Measurements from ENCODE around the gene IVD. TPM values are rescaled to one million over a fixed set of nuclear protein-coding genes. Genes with fewer than 3 reads are reported as not detected.

IVD gene
- total and polyA plus RNA-seq, 5 donors, result 60.5 to 85.6 (median 75.2) TPM

- 77% methylated on average over 5 of the region's 5 CpGs for WGBS
- Histone ChIP-seq H3K9me3 (ENCODE audit: control insufficient read depth, low read length) (no peaks in the 10 kb centered on the region), H3K4me1 (ENCODE audit: control insufficient read depth, insufficient read depth, low read length) (peaks cover 15% of the 10 kb centered on the region), H3K4me3 (ENCODE audit: low read length) (no peak overlapping the region), H3K27ac (ENCODE audit: low read length) (no peak overlapping the region), H3K27me3 (ENCODE audit: control insufficient read depth, insufficient read depth) (no peaks in the 10 kb centered on the region)
- intact Hi-C loops (cut with DNase I), result loop anchor here in 2 of 4 donors (10.0 kb wide), 2 partner anchors 50 to 60 kb away; no protein-coding TSS in a partner anchor
- ATAC-seq (no peak), DNase-seq (no peak)
These were observed 40.6 kb upstream of the IVD start for GRCh38 chr15:40365016-40365415.

DNA sequence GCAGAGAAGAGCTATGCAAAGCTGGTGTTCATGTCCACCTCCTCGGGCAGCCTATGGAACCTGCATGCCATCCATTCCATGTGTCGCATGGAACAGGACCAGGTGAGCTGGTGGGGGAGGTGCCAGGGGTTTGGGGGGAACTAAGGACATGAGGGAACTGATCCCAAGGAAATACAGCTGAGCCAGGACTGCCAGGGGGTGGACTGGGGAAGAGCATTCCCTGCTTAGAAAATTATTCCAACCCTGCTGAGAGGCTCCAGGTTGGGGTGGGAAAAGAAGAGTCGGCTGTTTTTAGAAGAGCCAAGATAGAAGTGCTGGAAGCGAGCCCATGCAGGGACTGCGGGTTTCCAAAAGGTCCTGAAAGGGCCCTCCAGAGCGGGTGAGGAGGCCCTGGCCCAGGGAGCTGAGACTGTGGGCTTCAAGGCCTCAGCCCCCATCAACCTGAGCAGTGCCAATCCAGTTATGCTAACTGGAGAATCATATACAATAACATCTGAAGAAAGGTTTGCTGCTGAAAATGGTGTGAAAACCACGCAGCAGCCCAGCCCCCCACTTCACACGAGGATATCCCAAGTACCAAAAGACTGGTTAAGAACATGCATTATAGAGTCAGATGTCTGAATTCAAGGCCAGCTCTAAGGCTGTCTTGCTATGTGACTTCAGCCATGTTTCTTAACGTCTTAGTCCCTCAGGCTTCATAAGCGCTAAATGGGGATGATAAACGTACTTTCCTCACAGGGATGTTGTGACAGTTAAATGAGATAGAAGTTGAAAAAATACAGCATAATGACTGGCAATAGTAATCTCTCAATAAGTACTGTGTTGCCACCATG, 39.8 kb upstream of the IVD start:
- H3K4me3 ChIP-seq (ENCODE audit: low read length), result no peak overlapping the region
- ATAC-seq (no peak), DNase-seq (no peak)
- H3K27me3 ChIP-seq (ENCODE audit: control insufficient read depth, insufficient read depth), result no peaks in the 10 kb centered on the region
- WGBS, result 65% methylated on average over 11 of the region's 11 CpGs
- no peaks in the 10 kb centered on the region for H3K9me3 ChIP-seq (ENCODE audit: control insufficient read depth, low read length)
- H3K4me1 ChIP-seq (ENCODE audit: control insufficient read depth, insufficient read depth, low read length), result peaks cover 15% of the 10 kb centered on the region
- intact Hi-C loops (cut with DNase I), result loop anchor here in 2 of 4 donors (10.0 kb wide), 2 partner anchors 49 to 59 kb away; no protein-coding TSS in a partner anchor
- H3K27ac ChIP-seq (ENCODE audit: low read length), result peak overlapping the region; percentile 88

- peak; percentile 73 to 78 for ATAC-seq
These were observed 38.9 kb upstream of the IVD start for GRCh38 chr15:40366457-40367370.

DNA sequence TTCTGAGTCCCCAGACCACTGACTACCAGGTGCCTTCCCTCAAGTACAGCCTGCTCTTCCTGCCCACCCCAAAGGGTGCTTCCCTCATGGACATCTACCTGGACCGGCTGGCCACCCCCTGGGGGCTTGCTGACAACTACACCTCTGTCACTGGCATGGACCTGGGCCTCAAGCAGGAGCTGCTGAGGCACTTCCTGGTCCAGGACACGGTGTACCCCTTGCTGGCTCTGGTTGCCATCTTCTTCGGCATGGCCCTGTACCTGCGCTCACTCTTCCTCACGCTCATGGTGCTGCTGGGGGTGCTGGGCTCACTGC, 38.3 kb upstream of the IVD start:
- no peak for DNase-seq
- H3K9me3 ChIP-seq (ENCODE audit: control insufficient read depth, low read length), result no peaks in the 10 kb centered on the region
- peaks cover 15% of the 10 kb centered on the region for H3K4me1 ChIP-seq (ENCODE audit: control insufficient read depth, insufficient read depth, low read length)
- H3K27me3 ChIP-seq (ENCODE audit: control insufficient read depth, insufficient read depth), result no peaks in the 10 kb centered on the region
- ATAC-seq, result peak in 1 of 2 donors; percentile 1
- WGBS, result 72% methylated on average over 5 of the region's 5 CpGs
- intact Hi-C loops (cut with DNase I), result loop anchor here in 2 of 4 donors (10.0 kb wide), 2 partner anchors 47 to 57 kb away; no protein-coding TSS in a partner anchor
- H3K4me3 ChIP-seq (ENCODE audit: low read length), result no peak overlapping the region
- peak overlapping the region; percentile 86 for H3K27ac ChIP-seq (ENCODE audit: low read length)

More at GRCh38 chr15:40366457-40367370, 38.9 kb upstream of the IVD start:
- H3K4me1 ChIP-seq (ENCODE audit: control insufficient read depth, insufficient read depth, low read length), result peaks cover 15% of the 10 kb centered on the region
- intact Hi-C loops (cut with DNase I), result loop anchor here in 2 of 4 donors (10.0 kb wide), 2 partner anchors 48 to 58 kb away; no protein-coding TSS in a partner anchor
- DNase-seq, result peak; percentile 80 to 92 (median 91)
- peak overlapping the region; percentile 88 for H3K27ac ChIP-seq (ENCODE audit: low read length)
- H3K4me3 ChIP-seq (ENCODE audit: low read length), result no peak overlapping the region
- no peaks in the 10 kb centered on the region for H3K9me3 ChIP-seq (ENCODE audit: control insufficient read depth, low read length)
- WGBS, result 77% methylated on average over 14 of the region's 14 CpGs
- no peaks in the 10 kb centered on the region for H3K27me3 ChIP-seq (ENCODE audit: control insufficient read depth, insufficient read depth)

GRCh38 chr15:40367686-40368611, 37.6 kb upstream of the IVD start:
- H3K9me3 ChIP-seq (ENCODE audit: control insufficient read depth, low read length), result no peaks in the 10 kb centered on the region
- DNase-seq (peak; percentile 85 to 93 (median 92)), ATAC-seq (peak; percentile 73 to 79)
- 15% methylated on average over 91 of the region's 91 CpGs for WGBS
- peak overlapping the region; percentile 86 for H3K27ac ChIP-seq (ENCODE audit: low read length)
- H3K27me3 ChIP-seq (ENCODE audit: control insufficient read depth, insufficient read depth), result no peaks in the 10 kb centered on the region
- intact Hi-C loops (cut with DNase I), result loop anchor here in 2 of 4 donors (10.0 kb wide), 2 partner anchors 47 to 57 kb away; no protein-coding TSS in a partner anchor
- peaks cover 15% of the 10 kb centered on the region for H3K4me1 ChIP-seq (ENCODE audit: control insufficient read depth, insufficient read depth, low read length)
- H3K4me3 ChIP-seq (ENCODE audit: low read length), result no peak overlapping the region

DNA sequence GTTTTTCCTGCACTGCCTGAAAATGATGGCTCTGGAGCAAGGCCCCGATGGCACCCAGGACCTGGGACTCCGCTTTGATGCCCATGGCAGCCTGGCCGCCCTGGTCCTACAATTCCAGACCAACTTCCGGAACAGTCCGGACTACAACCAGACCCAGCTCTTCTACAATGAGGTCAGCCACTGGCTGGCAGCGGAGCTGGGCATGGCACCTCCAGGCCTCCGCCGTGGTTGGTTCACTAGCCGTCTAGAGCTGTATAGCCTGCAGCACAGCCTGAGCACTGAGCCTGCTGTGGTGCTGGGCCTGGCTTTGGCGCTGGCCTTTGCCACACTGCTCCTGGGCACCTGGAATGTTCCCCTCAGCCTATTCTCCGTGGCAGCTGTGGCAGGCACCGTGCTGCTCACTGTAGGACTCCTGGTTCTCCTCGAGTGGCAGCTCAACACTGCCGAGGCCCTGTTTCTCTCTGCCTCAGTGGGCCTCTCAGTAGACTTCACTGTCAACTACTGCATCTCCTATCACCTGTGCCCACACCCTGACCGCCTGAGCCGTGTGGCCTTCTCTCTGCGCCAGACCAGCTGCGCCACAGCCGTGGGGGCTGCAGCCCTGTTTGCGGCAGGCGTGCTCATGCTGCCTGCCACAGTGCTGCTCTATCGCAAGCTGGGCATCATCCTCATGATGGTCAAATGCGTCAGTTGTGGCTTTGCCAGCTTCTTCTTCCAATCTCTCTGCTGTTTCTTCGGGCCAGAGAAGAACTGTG, 36.7 kb upstream of the IVD start:
- H3K9me3 ChIP-seq (ENCODE audit: control insufficient read depth, low read length), result no peaks in the 10 kb centered on the region
- DNase-seq, result no peak
- H3K27ac ChIP-seq (ENCODE audit: low read length), result no peak overlapping the region
- peaks cover 15% of the 10 kb centered on the region for H3K4me1 ChIP-seq (ENCODE audit: control insufficient read depth, insufficient read depth, low read length)
- WGBS, result 96% methylated on average over 24 of the region's 24 CpGs
- no peaks in the 10 kb centered on the region for H3K27me3 ChIP-seq (ENCODE audit: control insufficient read depth, insufficient read depth)
- peak in 1 of 2 donors; percentile 1 for ATAC-seq
- H3K4me3 ChIP-seq (ENCODE audit: low read length), result no peak overlapping the region
- intact Hi-C loops (cut with DNase I), result loop anchor here in 2 of 4 donors (10.0 kb wide), 2 partner anchors 46 to 56 kb away; no protein-coding TSS in a partner anchor

DNA sequence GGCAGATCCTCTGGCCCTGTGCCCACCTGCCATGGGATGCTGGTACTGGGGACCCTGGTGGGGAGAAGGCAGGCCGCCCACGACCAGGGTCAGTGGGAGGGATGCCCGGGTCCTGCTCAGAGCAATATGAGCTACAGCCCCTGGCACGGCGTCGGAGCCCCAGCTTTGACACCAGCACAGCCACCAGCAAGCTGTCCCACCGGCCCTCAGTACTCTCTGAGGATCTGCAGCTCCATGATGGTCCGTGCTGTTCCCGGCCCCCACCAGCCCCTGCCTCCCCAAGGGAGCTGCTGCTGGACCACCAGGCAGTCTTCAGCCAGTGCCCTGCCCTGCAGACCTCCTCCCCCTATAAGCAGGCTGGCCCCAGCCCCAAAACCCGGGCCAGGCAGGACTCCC, 36.1 kb upstream of the IVD start:
- intact Hi-C loops (cut with DNase I), result loop anchor here in 2 of 4 donors (10.0 kb wide), 2 partner anchors 45 to 55 kb away; no protein-coding TSS in a partner anchor
- no peak for DNase-seq
- Histone ChIP-seq H3K4me3 (ENCODE audit: low read length) (no peak overlapping the region), H3K27me3 (ENCODE audit: control insufficient read depth, insufficient read depth) (no peaks in the 10 kb centered on the region), H3K27ac (ENCODE audit: low read length) (no peak overlapping the region), H3K9me3 (ENCODE audit: control insufficient read depth, low read length) (no peaks in the 10 kb centered on the region), H3K4me1 (ENCODE audit: control insufficient read depth, insufficient read depth, low read length) (peaks cover 15% of the 10 kb centered on the region)
- ATAC-seq, result no peak
- 92% methylated on average over 10 of the region's 10 CpGs for WGBS

- DNase-seq (no peak), ATAC-seq (no peak)
- peaks cover 15% of the 10 kb centered on the region for H3K4me1 ChIP-seq (ENCODE audit: control insufficient read depth, insufficient read depth, low read length)
- H3K27me3 ChIP-seq (ENCODE audit: control insufficient read depth, insufficient read depth), result no peaks in the 10 kb centered on the region
- WGBS, result 90% methylated on average over 13 of the region's 13 CpGs
- H3K27ac ChIP-seq (ENCODE audit: low read length), result no peak overlapping the region
- intact Hi-C loops (cut with DNase I), result loop anchor here in 2 of 4 donors (10.0 kb wide), 2 partner anchors 45 to 55 kb away; no protein-coding TSS in a partner anchor
- H3K9me3 ChIP-seq (ENCODE audit: control insufficient read depth, low read length), result no peaks in the 10 kb centered on the region
- no peak overlapping the region for H3K4me3 ChIP-seq (ENCODE audit: low read length)
These were observed 35.6 kb upstream of the IVD start for GRCh38 chr15:40369971-40370370.

GRCh38 chr15:40372981-40373380, 32.6 kb upstream of the IVD start:
- Histone ChIP-seq H3K4me1 (ENCODE audit: control insufficient read depth, insufficient read depth, low read length) (no peaks in the 10 kb centered on the region), H3K9me3 (ENCODE audit: control insufficient read depth, low read length) (no peaks in the 10 kb centered on the region), H3K27me3 (ENCODE audit: control insufficient read depth, insufficient read depth) (no peaks in the 10 kb centered on the region), H3K4me3 (ENCODE audit: low read length) (no peak overlapping the region), H3K27ac (ENCODE audit: low read length) (no peak overlapping the region)
- WGBS, result 37% methylated on average over 2 of the region's 2 CpGs
- intact Hi-C loops (cut with DNase I), result no loop called here
- no peak for DNase-seq
- ATAC-seq, result no peak

Measured in right cardiac atrium (tissue), 5 donors.